GM12864 (cell line): ENCODE measurements around the gene RAB40C.

Experiments
- DNase-seq: peaks from one replicate; pipeline ENCODE4 v3.0.0-alpha.2; 2011; ENCODE audit warnings: low read depth
- H3K4me3 ChIP-seq: 2 replicates; pipeline ENCODE4 v1.5.1; 2011; ENCODE audit warnings: mild to moderate bottlenecking, low read depth, low read length, control low read depth
- CTCF ChIP-seq: IDR thresholded peaks from 2 replicates; pipeline ENCODE4 v1.5.1; 2011; ENCODE audit warnings: low read depth, mild to moderate bottlenecking, moderate library complexity, low read length, control low read depth, inconsistent platforms; ENCODE audit errors: missing control alignments

The RAB40C gene

DNA sequence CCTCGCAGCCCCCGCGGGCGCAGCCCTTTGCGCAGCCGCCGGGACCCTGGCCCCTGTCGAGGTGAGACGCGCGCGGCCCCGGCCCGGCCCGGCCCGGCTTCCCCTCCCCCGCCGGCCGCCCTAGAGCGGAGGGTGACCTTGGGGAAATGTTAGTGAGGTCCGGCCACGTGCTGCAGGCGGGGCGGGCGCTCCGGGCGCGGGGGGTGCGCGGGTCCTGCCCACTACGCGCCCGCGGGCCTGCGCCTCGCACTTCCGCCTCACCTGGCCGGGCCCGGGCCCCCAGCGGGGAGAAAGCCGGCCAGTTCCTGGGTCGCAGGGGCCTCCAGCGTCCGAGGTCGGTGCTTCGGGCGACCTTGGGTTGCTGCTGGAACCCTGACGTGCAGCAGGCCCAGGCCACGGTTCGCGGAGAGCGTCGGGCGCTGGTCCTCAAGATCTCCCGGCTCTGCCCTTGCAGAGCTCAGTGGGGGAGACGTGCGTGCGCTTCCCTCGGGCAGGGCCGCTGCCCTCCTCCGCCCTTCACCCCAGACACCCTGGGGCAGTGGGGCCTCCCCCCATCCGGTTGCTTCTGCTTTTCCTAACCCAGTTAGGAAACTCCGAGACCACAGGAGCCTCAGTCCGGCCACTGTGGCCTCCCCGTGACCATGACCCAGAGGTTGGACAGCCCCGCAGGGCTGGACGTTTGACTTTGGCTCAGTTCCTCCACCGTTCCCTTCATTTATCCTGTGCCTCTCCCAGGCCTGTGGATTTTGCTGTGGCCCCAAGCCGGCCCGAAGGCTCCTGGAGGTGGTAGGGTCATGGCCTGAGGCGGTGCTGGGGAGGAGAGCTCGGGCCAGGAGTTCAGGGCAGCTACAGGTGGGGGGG, 52.6 kb downstream of the RAB40C start:
- no peak for TF ChIP-seq CTCF
- DNase-seq = no peak
- H3K4me3 ChIP-seq = peak overlapping the region; percentile 79

DNA sequence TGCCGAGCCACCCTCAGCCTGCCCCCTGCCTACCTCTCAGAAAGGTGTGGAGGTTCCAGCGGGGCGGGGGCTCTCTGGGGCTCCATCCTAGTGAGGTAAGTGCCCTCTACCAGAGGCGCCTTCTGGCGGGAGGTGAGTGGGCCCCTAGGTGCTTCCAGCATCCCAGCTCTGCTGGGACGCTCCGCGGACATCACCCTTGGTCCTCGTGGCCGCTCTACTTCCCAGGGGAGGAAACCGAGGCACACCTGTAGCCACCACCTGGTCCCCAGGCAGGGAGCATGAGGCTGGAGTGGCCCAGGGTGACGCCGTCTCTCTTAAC, 53.1 kb downstream of the RAB40C start:
- peak overlapping the region; percentile 79 for H3K4me3 ChIP-seq
- no peak for DNase-seq
- TF ChIP-seq CTCF = no peak

DNA sequence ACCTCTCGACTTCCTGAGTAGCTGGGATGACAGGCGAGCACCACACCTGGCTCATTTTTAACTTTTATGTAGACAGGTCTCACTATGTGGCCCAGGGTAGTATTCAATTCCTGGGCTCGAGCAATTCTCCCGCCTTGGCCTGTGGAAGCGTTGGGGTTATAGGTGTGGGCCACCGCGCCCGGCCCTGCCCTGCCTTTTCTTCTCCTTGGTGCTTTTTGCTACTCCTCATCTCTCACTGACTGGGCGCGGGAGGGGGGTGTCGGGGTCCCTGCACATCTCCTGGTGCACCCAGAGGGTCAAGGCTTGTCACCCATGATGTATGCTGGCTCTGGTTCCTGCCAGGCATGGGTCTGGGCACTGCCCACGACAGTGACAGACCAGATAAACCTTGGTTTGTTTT, 54.7 kb downstream of the RAB40C start:
- TF ChIP-seq CTCF = no peak
- no peak for DNase-seq
- H3K4me3 ChIP-seq = no peak overlapping the region

DNA sequence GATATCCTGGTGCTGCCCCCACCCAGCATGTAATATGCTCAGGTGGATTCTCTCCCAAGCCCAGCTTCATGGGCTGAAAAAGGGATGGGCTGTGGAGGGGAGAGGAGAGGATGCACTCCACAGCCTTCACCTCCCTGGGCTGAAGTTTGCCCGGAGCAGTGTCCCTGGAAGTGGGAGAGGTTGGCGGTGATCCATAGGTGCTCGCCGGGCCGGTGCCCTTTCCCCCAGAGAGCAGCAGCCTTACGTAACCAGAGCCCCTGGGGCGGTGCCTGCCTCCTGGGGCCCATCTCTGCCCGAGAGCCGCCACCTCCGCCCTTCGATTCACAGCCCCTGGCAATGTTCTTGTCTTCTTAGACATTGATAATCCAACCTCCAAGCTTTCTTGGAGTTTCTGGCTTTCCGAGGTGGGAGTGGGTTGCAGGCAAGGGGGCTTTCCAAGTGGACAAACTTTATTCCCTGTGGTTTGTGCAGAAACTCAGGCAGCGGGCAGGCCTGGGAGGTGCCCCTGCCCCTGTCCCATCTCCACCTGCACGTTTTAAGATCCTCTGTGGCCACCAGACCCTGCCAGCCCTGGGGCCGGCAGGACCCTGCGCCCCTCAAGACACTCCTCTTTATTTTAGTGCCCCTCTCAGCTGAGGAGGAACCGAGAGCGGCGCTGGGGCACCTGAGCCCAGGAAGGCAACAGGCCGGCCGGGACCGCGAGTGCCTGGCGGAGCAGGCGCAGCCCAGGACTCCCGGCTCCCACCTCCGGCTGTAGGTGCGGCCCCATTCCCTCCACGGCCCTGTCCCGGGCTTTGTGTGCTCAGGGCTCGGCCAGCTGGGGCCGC, 56.2 kb downstream of the RAB40C start:
- no peak for TF ChIP-seq CTCF
- no peak for DNase-seq
- no peak overlapping the region for H3K4me3 ChIP-seq

- H3K4me3 ChIP-seq = no peak overlapping the region
- no peak for TF ChIP-seq CTCF
- no peak for DNase-seq
Observed at GRCh38 chr16:646679-647172, 56.9 kb downstream of the RAB40C start.

GRCh38 chr16:647173-647902, 57.5 kb downstream of the RAB40C start:
- peak overlapping the region; percentile 86 for H3K4me3 ChIP-seq
- no peak for DNase-seq
- TF ChIP-seq CTCF = no peak
